ENCODE data around the gene ARMC5.
"Not testable (repeated sequence)": the region's sequence is repeated elsewhere in the genome, so short reads cannot be mapped to it uniquely, and the experiment has no call there.

The ARMC5 gene

GRCh38 chr16:31430380-31431052 lies 28.8 kb upstream of the ARMC5 start:
- no peak for DNase-seq (ENCODE audit: low read depth)

DNA sequence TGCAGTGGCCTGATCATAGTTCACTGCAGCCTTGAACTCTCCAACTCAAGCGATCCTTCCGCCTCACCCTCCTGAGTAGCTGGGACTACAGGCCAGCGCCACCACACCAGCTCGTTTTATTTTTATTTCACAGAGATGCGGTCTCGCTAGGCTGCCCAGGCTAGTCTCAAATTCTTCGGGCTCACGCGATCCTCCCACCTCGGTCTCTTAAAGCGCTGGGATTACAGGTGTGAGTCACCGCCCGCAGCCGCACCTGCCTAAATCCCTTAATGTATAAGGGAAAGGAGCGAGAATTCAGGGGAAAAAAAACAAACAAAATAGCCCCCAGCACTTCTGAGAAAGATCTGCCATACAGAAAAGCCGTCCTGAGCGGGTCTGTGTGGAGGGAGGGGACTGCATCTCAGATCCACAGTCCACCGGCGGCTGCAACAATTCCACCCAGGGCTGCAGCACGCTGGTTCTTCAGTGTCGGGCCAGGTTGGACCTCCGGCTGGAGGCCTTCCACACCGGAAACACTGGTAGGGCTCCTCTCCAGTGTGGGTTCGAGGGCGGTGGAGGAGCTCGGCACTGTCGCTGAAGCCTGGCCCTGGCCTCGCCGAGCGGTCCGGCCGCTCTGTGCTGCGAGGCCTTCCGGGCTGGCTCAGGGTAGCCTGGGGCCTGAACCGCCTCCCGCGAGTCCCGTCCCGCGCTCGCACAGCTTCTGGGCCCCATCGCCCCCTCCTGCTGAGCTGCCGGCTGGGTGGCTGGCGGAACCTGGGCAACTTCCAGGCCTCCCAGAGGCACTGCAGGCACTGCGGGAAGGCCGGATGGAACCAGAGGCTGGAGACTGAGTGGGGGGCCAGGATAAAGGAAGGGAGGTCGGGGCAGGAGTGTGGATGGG lies 23.7 kb upstream of the ARMC5 start:
- no peak for DNase-seq (ENCODE audit: low read depth)

DNA sequence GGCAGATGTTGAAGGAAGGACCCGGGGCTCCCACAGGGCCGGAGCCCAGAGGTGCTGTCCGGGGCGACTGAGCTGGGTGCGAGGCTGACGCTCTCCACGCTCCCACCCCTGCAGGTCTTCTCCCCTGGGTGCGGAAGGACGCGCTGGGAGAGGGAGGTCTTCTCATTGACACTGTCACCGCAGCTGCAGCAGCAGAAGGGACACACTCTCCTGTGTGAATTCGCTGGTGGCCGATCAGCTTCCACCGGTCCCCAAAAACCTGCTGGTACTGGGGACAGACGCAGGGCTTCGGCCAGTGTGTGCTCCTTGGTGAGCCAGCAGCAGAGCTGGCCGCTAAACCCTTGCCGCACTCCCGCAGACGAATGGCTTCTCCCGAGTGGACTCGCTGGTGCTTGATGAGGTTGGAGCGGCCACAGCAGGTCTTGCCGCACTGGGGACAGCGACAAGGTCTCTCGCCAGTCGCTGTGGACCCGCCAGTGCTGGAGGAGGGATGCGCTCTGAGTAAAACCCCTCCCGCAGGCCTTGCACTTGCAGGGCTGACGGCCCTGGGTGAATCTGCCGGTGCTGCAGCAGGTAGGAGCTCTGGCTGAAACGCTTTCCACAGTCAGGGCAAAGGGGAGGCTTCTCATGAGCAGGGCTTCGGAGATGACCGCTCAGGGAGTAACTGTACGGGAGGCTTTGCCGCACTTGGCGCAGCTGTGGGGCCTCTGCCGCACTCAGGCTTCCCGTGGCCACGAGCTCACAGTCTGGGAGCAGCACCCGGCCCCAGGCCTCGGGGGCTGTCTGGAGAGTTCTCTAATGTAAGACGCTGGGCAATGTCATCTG lies 22.9 kb upstream of the ARMC5 start:
- DNase-seq (ENCODE audit: low read depth): no peak

DNA sequence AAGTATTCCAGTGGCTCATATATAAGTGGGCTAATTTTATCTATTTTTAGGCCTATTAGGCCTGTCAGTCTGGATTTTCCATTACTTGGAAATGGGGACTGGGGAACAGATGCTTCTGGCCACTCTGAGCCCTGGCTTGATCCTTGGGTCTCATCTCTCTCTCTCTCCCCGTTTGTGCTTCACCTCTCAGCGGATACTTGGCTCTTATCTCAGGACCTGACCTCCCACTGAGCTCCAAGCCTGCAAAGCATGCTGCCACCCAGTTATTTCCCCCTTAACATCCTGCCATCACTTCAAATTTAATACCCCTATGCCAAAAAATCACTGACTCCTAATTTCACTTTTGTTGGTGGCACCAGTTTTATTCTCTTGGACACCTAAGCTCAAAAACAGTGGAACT lies 20.9 kb upstream of the ARMC5 start:
- no peak for DNase-seq (ENCODE audit: low read depth)

GRCh38 chr16:31439023-31439422 lies 20.3 kb upstream of the ARMC5 start:
- DNase-seq (ENCODE audit: low read depth): not testable (repeated sequence)

DNA sequence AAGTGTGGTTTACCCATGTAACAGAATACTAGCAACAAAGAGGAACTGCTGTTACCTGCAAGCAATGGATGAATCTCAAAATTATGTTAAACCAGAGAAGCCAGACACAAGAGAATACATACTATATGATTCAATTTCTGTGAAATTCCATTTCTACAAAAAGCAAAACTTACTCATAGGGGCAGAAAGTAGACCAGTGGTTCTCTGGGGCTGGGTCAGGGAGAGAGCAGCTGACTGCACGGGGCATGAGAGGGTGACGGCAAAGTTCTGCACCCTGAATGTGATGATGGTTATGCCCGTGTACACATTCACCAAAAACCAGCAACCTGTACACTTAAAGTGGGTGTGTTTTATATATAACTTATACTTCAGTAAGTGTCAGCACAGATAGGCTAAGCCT lies 19.8 kb upstream of the ARMC5 start:
- DNase-seq (ENCODE audit: low read depth): no peak

DNA sequence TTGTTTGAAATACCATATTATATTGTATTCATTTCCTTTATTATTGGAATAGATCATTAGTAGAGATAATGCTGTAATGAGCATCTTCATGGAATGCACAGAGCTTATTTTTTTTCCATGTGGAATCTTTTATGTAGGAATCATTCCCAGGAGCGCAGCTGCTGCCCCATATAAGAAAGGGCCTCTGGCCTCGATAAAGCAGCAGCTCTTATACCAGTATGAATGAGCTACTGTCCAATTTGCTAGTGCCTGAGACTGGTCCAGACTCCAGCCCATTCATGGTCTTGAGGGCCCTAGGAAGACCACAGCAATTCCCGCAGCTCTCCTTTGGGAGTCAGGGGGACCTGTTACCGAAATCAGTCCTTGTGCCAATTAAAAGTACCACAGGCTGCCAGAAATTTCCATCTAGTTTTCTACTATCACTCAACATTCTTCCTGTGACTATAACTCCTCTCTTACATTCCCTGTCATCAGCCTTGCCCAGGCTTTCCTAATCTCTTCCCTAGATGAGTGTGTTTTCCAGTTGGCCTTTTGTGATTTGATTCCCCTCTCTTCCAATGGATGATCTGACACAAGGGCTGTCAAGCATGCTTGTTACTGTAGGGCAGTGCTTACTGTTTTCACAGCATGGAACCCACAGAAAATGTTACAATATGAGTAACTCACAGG lies 18.7 kb upstream of the ARMC5 start:
- no peak for DNase-seq (ENCODE audit: low read depth)

DNA sequence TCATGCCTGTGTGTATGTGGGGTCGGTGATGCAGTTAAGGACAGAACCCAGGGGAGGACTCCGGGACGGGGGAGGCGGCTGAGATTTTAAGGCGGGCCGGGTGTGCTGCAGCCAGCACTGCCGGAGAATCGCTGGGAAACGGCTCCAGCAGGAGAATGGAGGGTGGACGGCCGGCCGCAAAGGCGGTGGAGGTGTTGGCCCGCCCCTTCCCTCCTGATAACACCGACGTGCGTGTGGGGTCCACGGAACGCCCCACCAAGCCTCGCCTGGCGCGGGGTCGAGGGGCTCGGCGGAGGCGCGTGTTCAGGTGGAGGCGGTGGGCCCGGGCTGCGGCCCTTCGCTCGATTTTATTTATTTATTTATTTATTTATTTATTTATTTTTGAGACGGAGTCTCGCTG lies 17.3 kb upstream of the ARMC5 start:
- no peak for DNase-seq (ENCODE audit: low read depth)

- DNase-seq (ENCODE audit: low read depth): not testable (repeated sequence)
These were observed 13.4 kb upstream of the ARMC5 start for GRCh38 chr16:31445931-31446330.

DNA sequence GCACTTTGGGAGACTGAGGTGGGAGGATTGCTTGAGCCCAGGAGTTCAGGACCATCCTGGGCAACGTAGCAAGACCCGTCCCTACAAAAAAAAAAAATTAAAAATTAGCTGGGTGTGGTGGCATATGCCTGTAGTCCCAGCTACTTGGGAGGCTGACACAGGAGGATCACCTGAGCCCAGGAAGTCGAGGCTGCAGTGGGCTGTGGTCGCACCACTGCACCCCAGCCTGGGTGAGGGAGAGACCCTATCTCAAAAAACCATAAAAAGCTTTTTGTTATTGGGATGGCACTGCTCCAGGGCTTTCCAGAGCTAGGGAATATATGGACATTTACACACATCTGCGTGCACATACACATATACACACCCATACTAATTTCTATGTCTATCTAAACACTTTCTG lies 8.1 kb upstream of the ARMC5 start:
- no peak for DNase-seq (ENCODE audit: low read depth)

- no peak for DNase-seq (ENCODE audit: low read depth)
These were observed 7.5 kb upstream of the ARMC5 start for GRCh38 chr16:31451681-31452351.

DNA sequence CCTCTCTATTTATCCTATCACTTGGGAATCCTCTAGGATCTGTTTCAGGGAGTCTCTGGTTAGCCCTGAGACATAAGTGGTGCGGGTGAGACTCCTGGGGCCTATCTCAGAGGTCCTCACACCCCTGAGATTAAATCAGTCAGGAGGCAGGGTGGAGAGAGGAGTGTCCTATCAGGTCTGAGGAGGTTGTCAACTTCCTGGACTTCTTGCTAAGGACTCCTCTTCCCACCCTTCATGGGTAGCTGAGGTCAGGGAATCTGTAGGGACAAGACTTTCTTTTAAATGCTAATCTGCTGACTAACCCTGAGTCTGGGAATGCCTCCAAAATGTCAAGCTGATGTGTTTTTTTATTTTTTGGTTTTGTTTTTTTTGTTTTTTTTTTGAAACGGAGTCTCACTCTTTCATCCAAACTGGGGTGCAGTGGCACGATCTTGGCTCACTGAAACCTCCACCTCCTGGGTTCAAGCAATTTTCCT lies 6.6 kb upstream of the ARMC5 start:
- DNase-seq (ENCODE audit: low read depth): no peak

- no peak for DNase-seq (ENCODE audit: low read depth)
These were observed 5.8 kb upstream of the ARMC5 start for GRCh38 chr16:31453255-31454204.

GRCh38 chr16:31455601-31456314 lies 3.5 kb upstream of the ARMC5 start:
- DNase-seq (ENCODE audit: low read depth): no peak

GRCh38 chr16:31456988-31457360 lies 2.3 kb upstream of the ARMC5 start:
- no peak for DNase-seq (ENCODE audit: low read depth)

- DNase-seq (ENCODE audit: low read depth): peak; percentile 48
These were observed 1.0 kb upstream of the ARMC5 start for GRCh38 chr16:31458073-31458843.

- peak; percentile 100 for DNase-seq (ENCODE audit: low read depth)
These were observed 633 bp downstream of the ARMC5 start for GRCh38 chr16:31459687-31460581.

DNA sequence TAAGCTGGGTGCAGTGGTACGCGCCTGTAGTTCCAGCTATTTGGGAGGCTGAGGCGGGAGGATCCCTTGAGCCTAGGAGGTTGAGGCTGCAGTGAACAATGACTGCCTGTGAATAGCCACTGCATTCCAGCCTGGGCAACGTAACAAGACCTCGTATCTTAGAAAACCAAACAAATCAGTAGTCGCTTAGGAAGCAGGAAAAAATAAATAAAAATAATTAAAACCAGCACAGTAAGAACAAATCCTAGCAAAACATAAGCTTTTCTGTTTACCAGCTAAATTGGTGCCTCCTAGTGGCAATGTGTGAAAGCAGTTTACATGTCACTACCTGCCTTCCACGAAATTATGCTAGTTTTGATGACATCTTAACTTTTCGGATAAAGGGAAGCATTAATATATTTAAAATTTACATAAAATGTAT lies 1.3 kb downstream of the ARMC5 start:
- no peak for DNase-seq (ENCODE audit: low read depth)
